GM12878 (cell line): ENCODE measurements around the gene CACNA2D4. TPM values are rescaled to one million over a fixed set of nuclear protein-coding genes. Genes with fewer than 3 reads are reported as not detected.

Experiments
- E2F8 ChIP-seq: fragments of 450-650 bp; IDR thresholded peaks from 2 replicates; pipeline ENCODE4 v1.6.1; 2018; ENCODE audit warnings: mild to moderate bottlenecking, low read depth, moderate library complexity; ENCODE audit not compliant: partially characterized antibody
- FOXM1 ChIP-seq: IDR thresholded peaks from 2 replicates; pipeline ENCODE4 v1.6.1; 2012; ENCODE audit warnings: low read depth, mild to moderate bottlenecking, inconsistent platforms, low read length, moderate library complexity
- HDGF ChIP-seq: fragments of 450-650 bp; IDR thresholded peaks from 2 replicates; pipeline ENCODE4 v1.6.1; 2016; ENCODE audit warnings: antibody characterized with exemption
- NBN ChIP-seq: fragments of 450-650 bp; IDR thresholded peaks from 2 replicates; pipeline ENCODE4 v1.6.1; 2016
- NR2C2 ChIP-seq: IDR thresholded peaks from 2 replicates; pipeline ENCODE4 v1.6.1; 2011; ENCODE audit warnings: borderline replicate concordance, low read depth; ENCODE audit not compliant: control insufficient read depth, insufficient read length
- PAX5 ChIP-seq: IDR thresholded peaks from 2 replicates; pipeline ENCODE4 v1.6.1; 2011; ENCODE audit warnings: low read depth, low read length, borderline replicate concordance
- TARDBP ChIP-seq: IDR thresholded peaks from 2 replicates; pipeline ENCODE4 v1.6.1; 2016; ENCODE audit warnings: borderline replicate concordance
- ZNF207 ChIP-seq: fragments of 450-650 bp; IDR thresholded peaks from 2 replicates; pipeline ENCODE4 v1.6.1; 2014; ENCODE audit warnings: antibody characterized with exemption, mild to moderate bottlenecking, borderline replicate concordance
- ZNF24 ChIP-seq: fragments of 450-650 bp; IDR thresholded peaks from 2 replicates; pipeline ENCODE4 v1.6.1; 2017; ENCODE audit warnings: antibody characterized with exemption, mild to moderate bottlenecking
- ZNF384 ChIP-seq: IDR thresholded peaks from 2 replicates; pipeline ENCODE4 v1.6.1; 2012; ENCODE audit warnings: low read depth, mild to moderate bottlenecking, low read length, improper control_type of control experiment, borderline replicate concordance
- ZNF592 ChIP-seq: fragments of 450-650 bp; IDR thresholded peaks from 2 replicates; pipeline ENCODE4 v1.6.1; 2017; ENCODE audit warnings: mild to moderate bottlenecking, moderate library complexity
- polyA plus RNA-seq, 11 experiments: library from polyadenylated mRNA; depleted of rRNA in 4 of 11; unstranded in 6 of 11; stranded (reverse) in 5 of 11; fragments of >200 nt; fragmentation: Nextera tagmentation in 4 of 11; fragmentation: Illumina TruSeq in 1 of 11; extraction: Ambion mirVana in 4 of 11; extraction: Trizol in 1 of 11; gene quantifications; 1 replicate in 1 of 11; 2 replicates in 10 of 11; pipeline versions ENCODE4 v1.2.1 to v1.2.3, GENCODE V29; 2011 to 2016; ENCODE audit warnings: inconsistent platforms in 2 of 11, missing spikeins in 2 of 11, low read depth in 1 of 11
- total RNA-seq, 4 experiments: library from RNA; depleted of rRNA in 3 of 4; stranded (reverse); fragments of >200 nt in 3 of 4; fragmentation: Illumina TruSeq in 1 of 4; extraction: Trizol in 1 of 4; gene quantifications; 2 replicates each; pipeline versions ENCODE4 v1.2.1 to v1.2.3, GENCODE V29; 2013 to 2021

Gene CACNA2D4
- total and polyA plus RNA-seq, 10 of the 15 experiments (the other 5 are each of a cell fraction or from before 2014, with no cell fraction given): 0.03 to 1.0 (median 0.65) TPM

- TF ChIP-seq ZNF592 (no peak), TARDBP (no peak), E2F8 (no peak), HDGF (no peak), ZNF207 (no peak), ZNF384 (no peak), NR2C2 (no peak), PAX5 (no peak), ZNF24 (no peak), FOXM1 (no peak), NBN (no peak)
Observed at GRCh38 chr12:1922075-1922709, 3.7 kb upstream of the CACNA2D4 start (continued).
